Measurements from ENCODE around the gene USP48.

- TF ChIP-seq CTCF (IDR thresholded peaks at IDR 0.05) (no peak), POLR2AphosphoS5 (IDR thresholded peaks at IDR 0.05; ENCODE audit: insufficient read depth in 1 of 2, low read depth in 1 of 2) (no peak), POLR2A (IDR thresholded peaks at IDR 0.05) (no peak)
These were observed 18.2 kb upstream of the USP48 start for GRCh38 chr1:21801100-21801499.

All from vagina (tissue), 2 donors.